Measurements from ENCODE around the gene ZNF234. TPM values are rescaled to one million over a fixed set of nuclear protein-coding genes. Genes with fewer than 3 reads are reported as not detected.

ZNF234 gene
- total and polyA plus RNA-seq, 2 of the 8 experiments (the other 6 are each of a cell fraction or from before 2014, with no cell fraction given) = 1.9 to 12.3 TPM

GRCh38 chr19:44202470-44202869, 61.1 kb downstream of the ZNF234 start (continued):
- TF ChIP-seq FOSL1 (IDR thresholded peaks at IDR 0.05; ENCODE audit: insufficient read depth, low read depth, low read length) = no peak
- TF ChIP-seq TBP (IDR thresholded peaks at IDR 0.05; ENCODE audit: low read depth, low read length) = no peak
